Omental fat pad (tissue), 4 donors: ENCODE measurements around the gene PNKD. TPM values are rescaled to one million over a fixed set of nuclear protein-coding genes. Genes with fewer than 3 reads are reported as not detected.

Experiments used
- ATAC-seq: fragments of 150-250 bp; one replicate; pipeline ENCODE4 v1.9.1; 2016; ENCODE audit warnings: mild to moderate bottlenecking, moderate library complexity; ENCODE audit not compliant: low FRiP score
- DNase-seq: peaks from one replicate; pipeline ENCODE4 v3.0.0-alpha.2; 2019; ENCODE audit warnings: low spot score
- total RNA-seq, 4 donors: library from RNA; depleted of rRNA; stranded (reverse); fragments of >200 nt; gene quantifications; one replicate each; pipeline ENCODE4 v1.1.0, GENCODE V29; 2016
- TF ChIP-seq, protein P1 (sequence below), 3 donors: fragments of 450-650 bp; IDR thresholded peaks; one replicate each; pipeline ENCODE4 v1.5.1; 2016 to 2017; ENCODE audit warnings: antibody characterized with exemption in 3 of 3, mild to moderate bottlenecking in 3 of 3, moderate library complexity in 2 of 3

PNKD gene
- total RNA-seq, 4 donors from 2014 or later, result 25.5 to 38.0 (median 31.3) TPM

- ATAC-seq, result no peak
- DNase-seq, result no peak
- TF ChIP-seq, protein P1, sequence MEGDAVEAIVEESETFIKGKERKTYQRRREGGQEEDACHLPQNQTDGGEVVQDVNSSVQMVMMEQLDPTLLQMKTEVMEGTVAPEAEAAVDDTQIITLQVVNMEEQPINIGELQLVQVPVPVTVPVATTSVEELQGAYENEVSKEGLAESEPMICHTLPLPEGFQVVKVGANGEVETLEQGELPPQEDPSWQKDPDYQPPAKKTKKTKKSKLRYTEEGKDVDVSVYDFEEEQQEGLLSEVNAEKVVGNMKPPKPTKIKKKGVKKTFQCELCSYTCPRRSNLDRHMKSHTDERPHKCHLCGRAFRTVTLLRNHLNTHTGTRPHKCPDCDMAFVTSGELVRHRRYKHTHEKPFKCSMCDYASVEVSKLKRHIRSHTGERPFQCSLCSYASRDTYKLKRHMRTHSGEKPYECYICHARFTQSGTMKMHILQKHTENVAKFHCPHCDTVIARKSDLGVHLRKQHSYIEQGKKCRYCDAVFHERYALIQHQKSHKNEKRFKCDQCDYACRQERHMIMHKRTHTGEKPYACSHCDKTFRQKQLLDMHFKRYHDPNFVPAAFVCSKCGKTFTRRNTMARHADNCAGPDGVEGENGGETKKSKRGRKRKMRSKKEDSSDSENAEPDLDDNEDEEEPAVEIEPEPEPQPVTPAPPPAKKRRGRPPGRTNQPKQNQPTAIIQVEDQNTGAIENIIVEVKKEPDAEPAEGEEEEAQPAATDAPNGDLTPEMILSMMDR (IDR thresholded peaks at IDR 0.05), result no peak
Observed at GRCh38 chr2:218315397-218315796, 45.1 kb downstream of the PNKD start.

- TF ChIP-seq, protein P1 (IDR thresholded peaks at IDR 0.05), result no peak
- ATAC-seq (no peak), DNase-seq (no peak)
Observed at GRCh38 chr2:218317303-218317630, 46.9 kb downstream of the PNKD start.

DNA sequence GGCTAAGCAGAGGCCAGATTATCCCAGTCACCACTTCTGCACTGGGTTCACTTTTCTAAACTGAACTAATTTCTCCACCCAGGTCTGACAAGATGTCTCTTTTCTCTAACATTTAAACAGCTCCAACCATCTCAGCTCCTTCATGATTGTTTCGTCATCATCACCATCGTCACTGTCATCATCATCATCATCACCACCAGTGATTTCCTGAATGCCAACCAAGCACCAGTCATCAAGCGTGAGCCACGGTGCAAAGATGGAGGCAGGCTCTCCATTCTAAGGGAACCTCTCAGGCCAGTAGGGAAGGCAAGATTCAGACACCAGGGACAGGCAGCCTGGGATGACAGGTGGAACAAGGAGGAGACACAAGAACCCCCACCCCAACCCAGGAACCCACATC lies 47.5 kb downstream of the PNKD start:
- TF ChIP-seq, protein P1 (IDR thresholded peaks at IDR 0.05), result no peak
- DNase-seq, result no peak
- ATAC-seq, result no peak

DNA sequence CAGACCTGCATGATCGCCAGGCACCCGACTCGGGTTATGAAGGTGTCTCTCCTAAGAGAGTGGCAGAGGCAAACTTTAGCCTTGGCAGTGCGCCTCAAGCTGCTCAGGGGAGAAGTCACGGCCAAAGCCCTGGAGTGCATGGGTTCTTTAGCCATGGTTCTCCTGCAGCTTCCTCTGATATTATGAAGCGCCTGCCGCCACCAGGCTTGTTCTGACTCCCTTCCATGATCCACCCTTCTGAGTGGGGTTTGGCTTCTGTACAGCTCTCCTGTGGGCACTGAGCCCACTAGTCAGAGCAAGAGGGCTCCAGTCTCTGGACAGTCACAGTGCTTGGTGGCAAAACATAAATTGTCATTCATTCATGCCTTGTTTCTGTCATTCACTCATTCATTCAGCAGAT lies 47.9 kb downstream of the PNKD start:
- no peak for ATAC-seq
- no peak for DNase-seq
- TF ChIP-seq, protein P1 (IDR thresholded peaks at IDR 0.05), result no peak

GRCh38 chr2:218319813-218320365 lies 49.6 kb downstream of the PNKD start:
- DNase-seq (no peak), ATAC-seq (no peak)
- TF ChIP-seq, protein P1 (IDR thresholded peaks at IDR 0.05), result no peak

DNA sequence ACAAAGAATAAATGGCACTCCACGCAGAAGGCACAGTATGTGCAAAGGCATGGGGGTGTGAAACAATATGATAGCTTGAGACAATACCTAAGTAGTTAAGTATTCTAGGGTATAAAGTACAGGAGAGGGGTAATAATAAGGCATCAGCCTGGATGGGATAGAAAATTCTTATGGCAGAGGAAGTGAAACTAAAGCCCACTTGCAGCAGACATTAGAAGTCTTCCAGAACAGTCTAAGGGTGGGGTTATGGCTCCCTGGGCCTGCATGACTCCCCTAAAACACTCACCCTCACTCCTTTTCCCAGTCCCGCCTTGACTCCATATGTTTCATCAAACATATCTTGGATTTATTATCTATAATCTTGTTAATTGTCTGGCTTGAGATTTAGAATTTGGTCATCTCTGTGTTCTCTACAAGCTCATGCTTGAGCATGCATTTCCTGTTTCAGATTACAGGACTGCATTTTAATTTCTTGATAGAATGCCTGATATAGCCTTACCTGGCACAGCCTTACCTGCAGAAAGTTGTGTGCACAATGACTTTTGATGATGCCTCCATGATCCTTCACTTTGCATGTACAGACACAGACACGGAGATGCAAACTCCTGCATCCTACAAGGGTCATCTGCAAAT lies 50.5 kb downstream of the PNKD start:
- no peak for ATAC-seq
- TF ChIP-seq, protein P1 (IDR thresholded peaks at IDR 0.05), result no peak
- no peak for DNase-seq
